HG02938 (cell line): Measurements from ENCODE around the gene COL25A1.
A peak's percentile ranks its signal among the peaks of the same experiment; 100 is the strongest.

ENCODE experiments used
- ATAC-seq: cut with Tn5 transposase; IDR thresholded peaks from one replicate; pipeline ENCODE4 v1.9.1; 2021; ENCODE audit warnings: mild to moderate bottlenecking, moderate library complexity; ENCODE audit not compliant: unreplicated experiment

COL25A1 gene

GRCh38 chr4:109302361-109303139 is at the start of gene COL25A1:
Gene COL25A1, minus strand, starts transcription at chr4:109302658.
- no peak for ATAC-seq

- no peak for ATAC-seq
Measured at GRCh38 chr4:109350121-109350520, 47.7 kb upstream of the COL25A1 start.

GRCh38 chr4:109334129-109335105 is 32.0 kb upstream of the COL25A1 start:
- ATAC-seq: no peak

- ATAC-seq: no peak
Measured at GRCh38 chr4:109332926-109333464, 30.5 kb upstream of the COL25A1 start.

- no peak for ATAC-seq
Measured at GRCh38 chr4:109327641-109328040, 25.2 kb upstream of the COL25A1 start.

GRCh38 chr4:109325698-109326097 is 23.2 kb upstream of the COL25A1 start:
- no peak for ATAC-seq

- ATAC-seq: no peak
Measured at GRCh38 chr4:109323348-109323747, 20.9 kb upstream of the COL25A1 start.

DNA sequence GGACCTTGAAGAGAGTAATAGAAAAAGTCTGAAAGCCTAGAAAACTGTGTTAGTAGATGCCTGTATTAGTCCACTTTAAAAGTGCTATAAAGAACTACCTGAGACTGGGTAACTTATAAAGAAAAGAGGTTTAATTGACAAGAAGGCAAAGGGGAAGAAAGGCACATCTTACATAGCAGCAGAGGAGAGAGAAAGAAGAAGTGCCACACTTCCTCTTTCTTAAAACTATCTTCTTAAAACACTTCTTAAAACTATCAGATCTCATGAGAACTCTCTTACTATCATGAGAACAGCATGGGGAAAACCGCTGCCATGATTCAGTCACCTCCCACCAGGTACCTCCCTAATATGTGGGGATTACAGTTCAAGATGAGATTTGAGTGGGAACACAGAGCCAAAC is 18.8 kb upstream of the COL25A1 start:
- peak; percentile 63 for ATAC-seq

GRCh38 chr4:109319684-109320083 is 17.2 kb upstream of the COL25A1 start:
- no peak for ATAC-seq

DNA sequence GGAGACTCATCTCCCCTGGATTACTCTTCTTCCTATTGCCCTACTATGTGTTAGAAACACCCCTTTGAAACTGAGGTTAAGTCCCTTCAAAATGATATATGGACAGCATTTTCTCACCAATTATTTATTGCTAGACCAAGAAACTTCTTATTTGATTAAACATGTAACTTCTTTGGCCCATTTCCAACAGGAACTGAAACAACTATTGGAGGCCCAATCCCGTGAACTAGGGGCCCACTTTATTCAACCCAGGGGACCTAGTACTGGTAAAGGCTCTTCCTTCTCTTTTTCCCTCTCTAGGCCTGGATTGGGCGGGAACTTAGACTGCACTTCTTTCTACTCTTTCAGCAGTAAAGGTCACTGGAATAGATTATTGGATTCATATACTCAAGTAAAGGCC is 16.7 kb upstream of the COL25A1 start:
- ATAC-seq: no peak

GRCh38 chr4:109315818-109316217 is 13.4 kb upstream of the COL25A1 start:
- no peak for ATAC-seq

DNA sequence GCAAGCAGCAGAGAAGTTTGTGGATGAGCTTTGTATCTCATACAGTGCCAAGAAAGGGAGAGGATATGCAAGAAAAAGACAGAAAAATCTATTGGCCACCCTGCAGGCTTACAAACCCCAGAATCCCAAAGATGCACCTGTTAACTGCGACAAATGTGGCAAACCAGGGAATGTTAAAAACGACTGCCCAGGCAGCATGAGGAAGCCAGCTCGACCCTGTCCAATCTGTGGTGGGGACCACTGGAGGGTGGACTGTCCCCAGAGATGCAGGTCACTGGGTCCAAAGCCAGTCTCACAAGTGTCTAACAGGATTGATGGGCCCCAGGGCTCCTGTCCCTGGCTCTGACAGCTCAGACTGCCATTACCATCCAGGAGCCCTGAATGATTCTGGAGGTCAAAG is 12.9 kb upstream of the COL25A1 start:
- no peak for ATAC-seq

DNA sequence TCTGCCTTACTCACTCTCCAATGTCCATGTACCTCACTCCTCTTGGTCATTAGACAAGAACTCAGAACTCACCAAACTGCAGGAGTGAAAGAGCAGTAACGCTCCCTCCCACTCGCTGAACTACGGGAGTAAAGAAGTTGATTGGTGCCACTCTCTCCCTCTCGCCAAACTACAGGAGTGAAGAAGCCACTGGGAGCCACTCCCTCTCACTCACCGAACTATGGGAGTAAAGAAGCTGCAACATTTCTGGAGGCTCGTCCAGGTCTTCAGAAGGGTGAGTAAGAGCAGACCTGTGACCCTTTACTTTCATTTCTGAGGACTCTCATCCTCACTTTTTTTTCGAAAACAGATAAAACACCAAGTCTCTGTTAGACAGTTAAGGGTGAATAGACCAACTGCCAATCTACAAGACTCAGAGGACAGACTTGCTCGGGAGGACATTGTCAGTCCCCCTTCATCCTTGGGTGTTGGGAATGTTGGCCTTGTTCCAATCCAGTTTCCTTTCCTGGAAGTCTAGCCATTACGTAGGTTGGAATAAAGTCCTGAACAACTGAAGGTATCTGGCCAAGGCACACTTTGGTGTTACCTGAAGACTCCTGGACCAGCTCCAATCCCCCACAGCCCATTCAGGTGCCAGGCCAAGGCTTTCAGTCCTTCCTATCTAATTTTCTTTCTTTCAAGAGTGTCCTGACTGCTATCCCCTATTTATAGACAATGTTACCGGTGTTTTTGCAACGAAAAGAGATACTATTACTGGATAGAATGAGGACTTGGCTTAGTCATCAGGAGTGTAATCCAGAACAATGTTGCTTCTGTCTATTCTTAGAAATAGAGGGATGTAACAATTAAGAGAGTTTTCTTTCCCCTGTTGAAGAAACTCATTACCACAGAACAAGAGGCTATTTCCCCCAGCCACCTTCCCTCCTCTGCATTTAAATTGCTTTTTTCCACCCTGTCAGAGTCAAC is 11.0 kb upstream of the COL25A1 start:
- ATAC-seq: no peak

GRCh38 chr4:109303140-109303496 is 660 bp upstream of the COL25A1 start:
- no peak for ATAC-seq

- ATAC-seq: no peak
Measured at GRCh38 chr4:109301651-109302360, 652 bp downstream of the COL25A1 start.

DNA sequence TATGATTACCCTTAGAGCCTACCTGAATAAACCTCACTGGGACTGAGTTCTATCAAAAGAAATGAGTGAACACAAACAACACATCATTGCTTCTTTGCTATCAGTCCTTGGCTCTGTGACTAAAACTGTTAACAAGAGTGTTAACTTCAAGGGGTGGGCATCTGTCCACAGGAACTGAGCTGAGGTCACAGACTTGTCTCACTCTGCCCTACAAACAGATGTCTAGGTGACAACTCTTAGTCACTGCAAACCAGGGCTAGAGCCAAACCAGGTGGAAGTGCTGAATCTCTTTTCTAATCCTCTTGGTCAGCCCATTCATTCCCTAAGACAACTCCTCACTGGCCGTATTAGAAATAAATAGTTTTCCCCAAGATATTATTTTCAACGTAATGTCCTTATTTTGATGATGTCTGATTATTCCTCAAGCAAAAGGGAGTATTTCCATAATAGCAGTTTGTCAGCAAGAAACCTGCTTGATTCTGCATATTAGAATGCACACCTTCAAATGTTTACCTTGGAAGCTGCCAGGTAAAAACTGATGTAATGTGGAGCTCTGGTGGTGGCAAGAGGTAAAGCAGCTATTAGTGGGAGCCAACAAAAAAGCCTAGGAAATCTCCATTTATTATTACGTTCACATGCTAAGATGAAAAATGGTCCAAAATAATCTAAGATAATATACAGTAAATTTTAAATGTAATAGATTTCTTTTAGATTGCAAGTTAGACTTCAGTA is 4.0 kb downstream of the COL25A1 start:
- no peak for ATAC-seq

- no peak for ATAC-seq
Measured at GRCh38 chr4:109296527-109296926, 5.9 kb downstream of the COL25A1 start.

GRCh38 chr4:109295081-109295480 is 7.4 kb downstream of the COL25A1 start:
- no peak for ATAC-seq

- ATAC-seq: no peak
Measured at GRCh38 chr4:109294468-109295020, 7.9 kb downstream of the COL25A1 start.
